K562 (cell line): Measurements from ENCODE around the gene RNF138. TPM values are rescaled to one million over a fixed set of nuclear protein-coding genes. Genes with fewer than 3 reads are reported as not detected.

Source experiments
- ADNP ChIP-seq: fragments of 200-800 bp; sonication (Bioruptor generic); IDR thresholded peaks from 2 replicates; pipeline ENCODE4 v1.6.1; 2016; ENCODE audit warnings: missing genetic modification characterization, missing compliant biosample characterization
- ATF1 ChIP-seq, 2 experiments: fragments of 450-650 bp in 1 of 2; IDR thresholded peaks; 2 replicates each; pipeline ENCODE4 v1.6.1; 2016; ENCODE audit warnings: missing compliant biosample characterization in 1 of 2, missing genetic modification characterization in 1 of 2
- ATF6 ChIP-seq: sonication (generic); formaldehyde crosslinking; IDR thresholded peaks from 2 replicates; pipeline ENCODE4 v1.4.0; 2020; ENCODE audit warnings: mild to moderate bottlenecking, missing genetic modification reagents
- ATF7 ChIP-seq: fragments of 450-650 bp; IDR thresholded peaks from 2 replicates; pipeline ENCODE4 v1.7.1; 2014; ENCODE audit warnings: mild to moderate bottlenecking, moderate library complexity
- E2F1 ChIP-seq: sonication (generic); formaldehyde crosslinking; IDR thresholded peaks from 2 replicates; pipeline ENCODE4 v1.8.1; 2023; ENCODE audit warnings: mild to moderate bottlenecking, missing genetic modification reagents, moderate library complexity
- E2F4 ChIP-seq: sonication (generic); formaldehyde crosslinking; IDR thresholded peaks from 2 replicates; pipeline ENCODE4 v1.8.0; 2022; ENCODE audit warnings: mild to moderate bottlenecking, low read depth, missing genetic modification reagents
- FOXK2 ChIP-seq, 2 experiments: fragments of 450-650 bp; IDR thresholded peaks in 1 of 2; conservative IDR thresholded peaks in 1 of 2; 2 replicates each; pipeline ENCODE4 v1.6.1; 2016; ENCODE audit warnings: low read depth in 2 of 2, mild to moderate bottlenecking in 1 of 2
- KDM4B ChIP-seq, 2 experiments: fragments of 450-650 bp in 1 of 2; sonication (generic) in 1 of 2; IDR thresholded peaks; 2 replicates each; pipeline ENCODE4 v1.6.1; 2016 to 2017; ENCODE audit warnings: borderline replicate concordance in 2 of 2, antibody characterized with exemption in 1 of 2, low read depth in 1 of 2, mild to moderate bottlenecking in 1 of 2
- KLF13 ChIP-seq: fragments of 450-650 bp; IDR thresholded peaks from 2 replicates; pipeline ENCODE4 v1.6.1; 2016; ENCODE audit warnings: missing genetic modification characterization, low read depth, mild to moderate bottlenecking, missing compliant biosample characterization, moderate library complexity, borderline replicate concordance
- NFRKB ChIP-seq: fragments of 450-650 bp; IDR thresholded peaks from 2 replicates; pipeline ENCODE4 v1.6.1; 2016; ENCODE audit warnings: low read depth
- NONO ChIP-seq, 2 experiments: fragments of 200-400 bp in 1 of 2; fragments of 450-650 bp in 1 of 2; formaldehyde crosslinking in 1 of 2; IDR thresholded peaks; 2 replicates each; pipeline ENCODE4 v1.6.1; 2017; ENCODE audit warnings: low read depth in 2 of 2, mild to moderate bottlenecking in 2 of 2, moderate library complexity in 2 of 2, low read length in 1 of 2
- NRF1 ChIP-seq, 2 experiments: fragments of 450-650 bp; IDR thresholded peaks in 1 of 2; conservative IDR thresholded peaks in 1 of 2; 2 replicates each; pipeline ENCODE4 v1.6.1; 2014; ENCODE audit warnings: mild to moderate bottlenecking in 2 of 2
- POLR2A ChIP-seq: fragments of 450-650 bp; conservative IDR thresholded peaks from 2 replicates; pipeline ENCODE4 v1.6.1; 2016
- TAL1 ChIP-seq: fragments of 450-650 bp; IDR thresholded peaks from 2 replicates; pipeline ENCODE4 v1.6.1; 2016; ENCODE audit warnings: mild to moderate bottlenecking
- ZFP36 ChIP-seq: fragments of 150-350 bp; IDR thresholded peaks from 2 replicates; pipeline ENCODE4 v1.6.1; 2018; ENCODE audit warnings: low read length, low read depth; ENCODE audit not compliant: partially characterized antibody
- ZNF766 ChIP-seq: fragments of 200-800 bp; sonication (Bioruptor generic); conservative IDR thresholded peaks from 2 replicates; pipeline ENCODE4 v1.6.1; 2016; ENCODE audit warnings: missing genetic modification characterization, missing compliant biosample characterization
- polyA plus RNA-seq, 8 experiments: library from polyadenylated mRNA; depleted of rRNA in 4 of 8; stranded (reverse) in 5 of 8; unstranded in 3 of 8; fragments of >200 nt; fragmentation: Nextera tagmentation in 2 of 8; fragmentation: Illumina TruSeq in 1 of 8; extraction: Ambion mirVana in 2 of 8; extraction: Trizol in 1 of 8; gene quantifications; 2 replicates each; pipeline versions ENCODE4 v1.2.1 to v1.2.3, GENCODE V29; 2011 to 2014; ENCODE audit warnings: inconsistent platforms in 1 of 8, missing spikeins in 1 of 8
- total RNA-seq, 7 experiments: library from RNA; depleted of rRNA in 6 of 7; stranded (reverse); fragments of >200 nt in 6 of 7; fragmentation: Illumina TruSeq in 2 of 7; extraction: Trizol in 2 of 7; gene quantifications; 2 replicates each; pipeline versions ENCODE4 v1.2.1 to v1.2.3, GENCODE V29; 2011 to 2021; ENCODE audit warnings: low replicate concordance in 1 of 7
- TF ChIP-seq, protein P1 (sequence below): sonication (generic); formaldehyde crosslinking; IDR thresholded peaks from 2 replicates; pipeline ENCODE4 v1.9.0; 2022; ENCODE audit warnings: mild to moderate bottlenecking, missing genetic modification reagents
- TF ChIP-seq, protein P2 (sequence below): fragments of 250-450 bp; sonication (Bioruptor Pico); IDR thresholded peaks from 2 replicates; pipeline ENCODE4 v1.4.0; 2020; ENCODE audit warnings: mild to moderate bottlenecking
- TF ChIP-seq, protein P3 (sequence below): fragments of 450-650 bp; IDR thresholded peaks from 2 replicates; pipeline ENCODE4 v1.6.1; 2016; ENCODE audit warnings: low read depth, mild to moderate bottlenecking, moderate library complexity

The RNF138 gene
- total and polyA plus RNA-seq, 9 of the 15 experiments (the other 6 are each of a cell fraction or from before 2014, with no cell fraction given) = 47.6 to 100 (median 62.5) TPM

DNA sequence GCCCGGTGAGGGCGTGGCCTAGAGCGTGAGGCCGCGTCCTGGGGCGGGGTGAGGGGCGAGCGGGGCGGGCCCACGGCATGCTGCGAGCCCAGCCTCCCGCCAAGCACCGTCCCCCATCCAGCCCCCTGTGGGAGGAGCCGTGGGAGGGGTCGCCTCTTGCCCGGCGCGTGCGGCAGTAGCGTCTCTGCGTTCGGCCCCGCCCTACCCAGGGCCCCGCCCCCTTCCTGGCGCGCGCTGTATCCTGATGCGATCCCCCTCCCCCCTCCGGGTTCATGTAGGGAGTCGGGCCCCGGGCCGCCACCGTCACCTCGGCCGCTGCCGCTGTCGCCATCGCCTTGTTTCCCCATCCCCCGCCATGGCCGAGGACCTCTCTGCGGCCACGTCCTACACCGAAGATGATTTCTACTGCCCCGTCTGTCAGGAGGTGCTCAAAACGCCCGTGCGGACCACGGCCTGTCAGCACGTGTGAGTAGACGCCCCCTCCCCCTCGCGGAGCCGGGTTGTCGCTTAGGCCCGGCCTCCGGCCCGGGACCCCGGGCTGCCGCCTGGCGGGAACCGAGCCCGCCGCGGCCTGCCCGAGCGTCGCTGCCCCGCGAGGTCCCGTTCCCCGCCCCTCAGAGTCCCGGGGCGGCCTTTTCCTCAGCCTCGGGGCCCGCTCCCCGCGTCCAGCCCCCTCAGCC, 888 bp downstream of the RNF138 start (continued):
- TF ChIP-seq E2F1 (CRISPR knock-in tag) = no peak
- TF ChIP-seq, protein P1, sequence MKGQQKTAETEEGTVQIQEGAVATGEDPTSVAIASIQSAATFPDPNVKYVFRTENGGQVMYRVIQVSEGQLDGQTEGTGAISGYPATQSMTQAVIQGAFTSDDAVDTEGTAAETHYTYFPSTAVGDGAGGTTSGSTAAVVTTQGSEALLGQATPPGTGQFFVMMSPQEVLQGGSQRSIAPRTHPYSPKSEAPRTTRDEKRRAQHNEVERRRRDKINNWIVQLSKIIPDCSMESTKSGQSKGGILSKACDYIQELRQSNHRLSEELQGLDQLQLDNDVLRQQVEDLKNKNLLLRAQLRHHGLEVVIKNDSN = peak; percentile 33
- TF ChIP-seq, protein P2, sequence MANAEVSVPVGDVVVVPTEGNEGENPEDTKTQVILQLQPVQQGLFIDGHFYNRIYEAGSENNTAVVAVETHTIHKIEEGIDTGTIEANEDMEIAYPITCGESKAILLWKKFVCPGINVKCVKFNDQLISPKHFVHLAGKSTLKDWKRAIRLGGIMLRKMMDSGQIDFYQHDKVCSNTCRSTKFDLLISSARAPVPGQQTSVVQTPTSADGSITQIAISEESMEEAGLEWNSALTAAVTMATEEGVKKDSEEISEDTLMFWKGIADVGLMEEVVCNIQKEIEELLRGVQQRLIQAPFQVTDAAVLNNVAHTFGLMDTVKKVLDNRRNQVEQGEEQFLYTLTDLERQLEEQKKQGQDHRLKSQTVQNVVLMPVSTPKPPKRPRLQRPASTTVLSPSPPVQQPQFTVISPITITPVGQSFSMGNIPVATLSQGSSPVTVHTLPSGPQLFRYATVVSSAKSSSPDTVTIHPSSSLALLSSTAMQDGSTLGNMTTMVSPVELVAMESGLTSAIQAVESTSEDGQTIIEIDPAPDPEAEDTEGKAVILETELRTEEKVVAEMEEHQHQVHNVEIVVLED (CRISPR knock-in tag) = peak; percentile 83
- 0 out of 4 replicates have a peak, but pooled peaks of 1 of the 2 experiments have one; percentile 34 for TF ChIP-seq NONO (IDR thresholded peaks at IDR 0.05; ENCODE audit: low read depth in 2 of 2, low read length in 1 of 2)
- 0 out of 4 replicates have a peak, but pooled peaks have one; percentile 24 to 27 for TF ChIP-seq FOXK2 (conservative IDR thresholded peaks at IDR 0.05 in 1 of 2, IDR thresholded peaks at IDR 0.05 in 1 of 2; ENCODE audit: low read depth in 2 of 2)
- TF ChIP-seq NFRKB = peak; percentile 12; the same call in 1 of the 2 replicates
- no peak for TF ChIP-seq ATF1 (CRISPR knock-in tag; IDR thresholded peaks at IDR 0.05)
- TF ChIP-seq ATF1 (tag; IDR thresholded peaks at IDR 0.05) = peak; percentile 14
- TF ChIP-seq TAL1 = no peak
- TF ChIP-seq E2F4 = peak; percentile 49; the same call in 1 of the 2 replicates
- no peak for TF ChIP-seq ZFP36
- no peak for TF ChIP-seq ADNP (tag)
- TF ChIP-seq ATF7 = 0 out of 2 replicates have a peak, but pooled peaks have one; percentile 10
- TF ChIP-seq KLF13 (tag) = peak; percentile 62; the same call in 1 of the 2 replicates
- peak; percentile 81 to 83 for TF ChIP-seq NRF1 (conservative IDR thresholded peaks at IDR 0.05 in 1 of 2, IDR thresholded peaks at IDR 0.05 in 1 of 2)
- no peak for TF ChIP-seq ZNF766 (CRISPR knock-in tag)
- TF ChIP-seq POLR2A = peak; percentile 77
- TF ChIP-seq, protein P3, sequence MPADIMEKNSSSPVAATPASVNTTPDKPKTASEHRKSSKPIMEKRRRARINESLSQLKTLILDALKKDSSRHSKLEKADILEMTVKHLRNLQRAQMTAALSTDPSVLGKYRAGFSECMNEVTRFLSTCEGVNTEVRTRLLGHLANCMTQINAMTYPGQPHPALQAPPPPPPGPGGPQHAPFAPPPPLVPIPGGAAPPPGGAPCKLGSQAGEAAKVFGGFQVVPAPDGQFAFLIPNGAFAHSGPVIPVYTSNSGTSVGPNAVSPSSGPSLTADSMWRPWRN = peak; percentile 91
- TF ChIP-seq KDM4B (IDR thresholded peaks at IDR 0.05; ENCODE audit: borderline replicate concordance in 2 of 2, low read depth in 1 of 2) = no peak
- TF ChIP-seq ATF6 (CRISPR knock-in tag) = no peak
